Stimulated activated CD8-positive, alpha-beta memory T cell treated with anti-CD3 and anti-CD28 coated beads, Interleukin-4, amount 100 ng/mL, for 1 hour (primary cell): ENCODE results near the gene BRINP1.

ENCODE experiments used
- DNase-seq, 2 donors: peaks; one replicate each; pipeline ENCODE4 v3.0.0-alpha.2; 2020; ENCODE audit warnings: low read depth in 2 of 2, low spot score in 1 of 2

BRINP1 gene

GRCh38 chr9:119343059-119343990, 25.9 kb downstream of the BRINP1 start:
- DNase-seq: no peak

GRCh38 chr9:119339056-119339455, 30.2 kb downstream of the BRINP1 start:
- DNase-seq: no peak

GRCh38 chr9:119337573-119337972, 31.7 kb downstream of the BRINP1 start:
- DNase-seq: no peak

- DNase-seq: no peak
Measured at GRCh38 chr9:119334745-119335144, 34.5 kb downstream of the BRINP1 start.

GRCh38 chr9:119333507-119334229, 35.6 kb downstream of the BRINP1 start:
- no peak for DNase-seq

GRCh38 chr9:119332522-119332921, 36.7 kb downstream of the BRINP1 start:
- no peak for DNase-seq

- DNase-seq: no peak
Measured at GRCh38 chr9:119322184-119322583, 47.1 kb downstream of the BRINP1 start.

- no peak for DNase-seq
Measured at GRCh38 chr9:119318371-119318770, 50.9 kb downstream of the BRINP1 start.

GRCh38 chr9:119313846-119314245, 55.4 kb downstream of the BRINP1 start:
- DNase-seq: no peak

- no peak for DNase-seq
Measured at GRCh38 chr9:119310741-119311140, 58.5 kb downstream of the BRINP1 start.

GRCh38 chr9:119307471-119307870, 61.8 kb downstream of the BRINP1 start:
- no peak for DNase-seq

GRCh38 chr9:119304555-119304954, 64.7 kb downstream of the BRINP1 start:
- no peak for DNase-seq

GRCh38 chr9:119302988-119303698, 66.1 kb downstream of the BRINP1 start:
- no peak for DNase-seq

GRCh38 chr9:119298076-119298853, 71.0 kb downstream of the BRINP1 start:
- DNase-seq: no peak

- DNase-seq: no peak
Measured at GRCh38 chr9:119291554-119291953, 77.7 kb downstream of the BRINP1 start.

- DNase-seq: no peak
Measured at GRCh38 chr9:119289740-119290433, 79.3 kb downstream of the BRINP1 start.

GRCh38 chr9:119284587-119285337, 84.5 kb downstream of the BRINP1 start:
- DNase-seq: no peak

GRCh38 chr9:119284118-119284517, 85.1 kb downstream of the BRINP1 start:
- DNase-seq: no peak

GRCh38 chr9:119283078-119283794, 86.0 kb downstream of the BRINP1 start:
- no peak for DNase-seq
